ENCODE data around the gene CNFN.

GRCh38 chr19:42368765-42369164 lies 21.3 kb downstream of the CNFN start:
- TF ChIP-seq, protein P1, sequence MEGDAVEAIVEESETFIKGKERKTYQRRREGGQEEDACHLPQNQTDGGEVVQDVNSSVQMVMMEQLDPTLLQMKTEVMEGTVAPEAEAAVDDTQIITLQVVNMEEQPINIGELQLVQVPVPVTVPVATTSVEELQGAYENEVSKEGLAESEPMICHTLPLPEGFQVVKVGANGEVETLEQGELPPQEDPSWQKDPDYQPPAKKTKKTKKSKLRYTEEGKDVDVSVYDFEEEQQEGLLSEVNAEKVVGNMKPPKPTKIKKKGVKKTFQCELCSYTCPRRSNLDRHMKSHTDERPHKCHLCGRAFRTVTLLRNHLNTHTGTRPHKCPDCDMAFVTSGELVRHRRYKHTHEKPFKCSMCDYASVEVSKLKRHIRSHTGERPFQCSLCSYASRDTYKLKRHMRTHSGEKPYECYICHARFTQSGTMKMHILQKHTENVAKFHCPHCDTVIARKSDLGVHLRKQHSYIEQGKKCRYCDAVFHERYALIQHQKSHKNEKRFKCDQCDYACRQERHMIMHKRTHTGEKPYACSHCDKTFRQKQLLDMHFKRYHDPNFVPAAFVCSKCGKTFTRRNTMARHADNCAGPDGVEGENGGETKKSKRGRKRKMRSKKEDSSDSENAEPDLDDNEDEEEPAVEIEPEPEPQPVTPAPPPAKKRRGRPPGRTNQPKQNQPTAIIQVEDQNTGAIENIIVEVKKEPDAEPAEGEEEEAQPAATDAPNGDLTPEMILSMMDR (conservative IDR thresholded peaks at IDR 0.05; ENCODE audit: low read depth, low read length), result no peak
- TF ChIP-seq EZH2phosphoT487 (IDR thresholded peaks at IDR 0.05; ENCODE audit: borderline replicate concordance, low read length) (no peak), EZH2 (IDR thresholded peaks at IDR 0.05; ENCODE audit: low read length, unreplicated experiment) (no peak)

All from PC-3 (cell line).